T-helper 9 cell (primary cell): ENCODE results near the gene ICAM3.
A peak's percentile ranks its signal among the peaks of the same experiment; 100 is the strongest.
"Not testable (repeated sequence)": the region's sequence is repeated elsewhere in the genome, so short reads cannot be mapped to it uniquely, and the experiment has no call there.

Experiments used
- DNase-seq: peaks from one replicate; pipeline ENCODE4 v3.0.0-alpha.2; 2020

Gene ICAM3

GRCh38 chr19:10346509-10346908, 7.1 kb upstream of the ICAM3 start:
- no peak for DNase-seq

- no peak for DNase-seq
Measured at GRCh38 chr19:10344780-10345179, 5.4 kb upstream of the ICAM3 start.

- DNase-seq = no peak
Measured at GRCh38 chr19:10343495-10343894, 4.1 kb upstream of the ICAM3 start.

GRCh38 chr19:10339977-10340376, 553 bp upstream of the ICAM3 start:
- no peak for DNase-seq

- DNase-seq = no peak
Measured at GRCh38 chr19:10338940-10339339, 484 bp downstream of the ICAM3 start.

GRCh38 chr19:10336725-10337124, 2.7 kb downstream of the ICAM3 start:
- not testable (repeated sequence) for DNase-seq

GRCh38 chr19:10335352-10335985, 4.0 kb downstream of the ICAM3 start:
- no peak for DNase-seq

- peak; percentile 20 for DNase-seq
Measured at GRCh38 chr19:10334588-10335351, 4.7 kb downstream of the ICAM3 start.

GRCh38 chr19:10333758-10334587, 5.5 kb downstream of the ICAM3 start:
- no peak for DNase-seq

- DNase-seq = peak; percentile 96
Measured at GRCh38 chr19:10332965-10333757, 6.3 kb downstream of the ICAM3 start, which contains the start of gene RAVER1. TSS of gene RAVER1 (minus strand) at chr19:10333529. CDS start at chr19:10333507, 22 bp downstream.

- DNase-seq = no peak
Measured at GRCh38 chr19:10332158-10332964, 7.1 kb downstream of the ICAM3 start.

GRCh38 chr19:10329555-10329954, 9.9 kb downstream of the ICAM3 start:
- DNase-seq = no peak

- DNase-seq = no peak
Measured at GRCh38 chr19:10328558-10329429, 10.6 kb downstream of the ICAM3 start.

- DNase-seq = no peak
Measured at GRCh38 chr19:10327793-10328192, 11.6 kb downstream of the ICAM3 start.

GRCh38 chr19:10325732-10326131, 13.7 kb downstream of the ICAM3 start:
- DNase-seq = no peak

- no peak for DNase-seq
Measured at GRCh38 chr19:10321874-10322835, 17.3 kb downstream of the ICAM3 start.

- DNase-seq = no peak
Measured at GRCh38 chr19:10321417-10321797, 18.0 kb downstream of the ICAM3 start.

- DNase-seq = no peak
Measured at GRCh38 chr19:10320602-10321416, 18.6 kb downstream of the ICAM3 start.
